Mammary epithelial cell (primary cell): ENCODE results near the gene MTARC1.

Source experiments
- EZH2 ChIP-seq: IDR thresholded peaks from 2 replicates; pipeline ENCODE4 v1.6.1; 2012; ENCODE audit warnings: low read length, inconsistent platforms, borderline replicate concordance
- TF ChIP-seq, protein P1 (sequence below), 2 donors: IDR thresholded peaks in 1 of 2; conservative IDR thresholded peaks in 1 of 2; 2 replicates each; pipeline ENCODE4 v1.5.1; 2011 to 2012; ENCODE audit warnings: inconsistent platforms in 2 of 2, low read length in 2 of 2, mild to moderate bottlenecking in 2 of 2, control low read depth in 1 of 2, low read depth in 1 of 2; ENCODE audit not compliant: insufficient read depth in 1 of 2; ENCODE audit errors: extremely low read depth in 1 of 2

- TF ChIP-seq, protein P1, sequence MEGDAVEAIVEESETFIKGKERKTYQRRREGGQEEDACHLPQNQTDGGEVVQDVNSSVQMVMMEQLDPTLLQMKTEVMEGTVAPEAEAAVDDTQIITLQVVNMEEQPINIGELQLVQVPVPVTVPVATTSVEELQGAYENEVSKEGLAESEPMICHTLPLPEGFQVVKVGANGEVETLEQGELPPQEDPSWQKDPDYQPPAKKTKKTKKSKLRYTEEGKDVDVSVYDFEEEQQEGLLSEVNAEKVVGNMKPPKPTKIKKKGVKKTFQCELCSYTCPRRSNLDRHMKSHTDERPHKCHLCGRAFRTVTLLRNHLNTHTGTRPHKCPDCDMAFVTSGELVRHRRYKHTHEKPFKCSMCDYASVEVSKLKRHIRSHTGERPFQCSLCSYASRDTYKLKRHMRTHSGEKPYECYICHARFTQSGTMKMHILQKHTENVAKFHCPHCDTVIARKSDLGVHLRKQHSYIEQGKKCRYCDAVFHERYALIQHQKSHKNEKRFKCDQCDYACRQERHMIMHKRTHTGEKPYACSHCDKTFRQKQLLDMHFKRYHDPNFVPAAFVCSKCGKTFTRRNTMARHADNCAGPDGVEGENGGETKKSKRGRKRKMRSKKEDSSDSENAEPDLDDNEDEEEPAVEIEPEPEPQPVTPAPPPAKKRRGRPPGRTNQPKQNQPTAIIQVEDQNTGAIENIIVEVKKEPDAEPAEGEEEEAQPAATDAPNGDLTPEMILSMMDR (conservative IDR thresholded peaks at IDR 0.05 in 1 of 2, IDR thresholded peaks at IDR 0.05 in 1 of 2; ENCODE audit: extremely low read depth in 1 of 2, insufficient read depth in 1 of 2, low read depth in 1 of 2, low read length in 2 of 2): no peak
- no peak for TF ChIP-seq EZH2
These were observed 37.6 kb downstream of the MTARC1 start for GRCh38 chr1:220824031-220824989.
